ENCODE measurements around the gene PTCH2.

DNA sequence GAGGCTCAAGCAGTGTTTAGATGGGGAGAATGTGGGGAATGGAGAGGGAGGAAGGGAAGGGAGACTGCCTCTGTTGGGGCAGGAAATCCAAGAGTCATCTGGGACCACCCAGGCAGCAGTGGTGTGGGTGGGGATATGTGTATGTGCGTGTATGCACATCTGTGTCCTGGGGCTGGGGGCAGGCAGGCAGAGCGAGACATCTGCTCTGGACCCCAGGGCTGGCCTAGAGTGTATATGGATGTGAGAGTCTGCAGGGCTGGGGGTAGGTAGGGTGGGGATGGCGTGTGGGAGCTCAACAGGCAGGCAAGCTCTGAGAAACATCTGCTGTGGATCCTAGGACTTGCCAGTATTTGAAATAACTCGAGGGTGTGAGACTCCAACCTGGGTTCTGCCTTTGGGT is 3.5 kb downstream of the PTCH2 start:
- TF ChIP-seq CTCF (IDR thresholded peaks at IDR 0.05) (no peak), POLR2A (IDR thresholded peaks at IDR 0.05) (no peak)

All from Peyer's patch (tissue), 4 donors.